ENCODE measurements around the gene TUT7.

Gene TUT7

DNA sequence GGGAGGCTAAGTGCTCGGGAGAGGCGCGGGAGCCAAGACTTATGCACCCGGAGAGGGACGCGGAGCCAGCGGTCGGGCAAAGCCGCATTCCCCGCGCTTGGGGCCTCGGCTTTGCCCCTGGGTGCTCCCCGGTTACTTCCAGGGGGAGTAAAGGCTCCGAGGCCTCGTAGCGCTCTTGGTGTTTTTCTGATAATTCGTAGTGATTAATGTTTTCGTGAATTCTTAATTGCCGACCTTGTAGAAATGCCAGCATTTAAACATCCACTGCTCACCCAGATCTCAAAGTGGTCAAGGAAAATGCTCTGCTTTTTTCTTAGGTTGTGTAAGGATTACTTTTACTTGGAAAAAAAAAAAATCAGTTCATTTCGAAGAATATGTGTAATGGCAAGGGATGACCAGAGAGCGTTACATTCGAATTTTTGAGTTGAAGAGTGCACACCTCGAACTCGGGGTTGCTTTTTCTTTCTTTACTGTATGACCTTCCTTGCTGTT lies 654 bp upstream of the TUT7 start:
- TF ChIP-seq, protein P1, sequence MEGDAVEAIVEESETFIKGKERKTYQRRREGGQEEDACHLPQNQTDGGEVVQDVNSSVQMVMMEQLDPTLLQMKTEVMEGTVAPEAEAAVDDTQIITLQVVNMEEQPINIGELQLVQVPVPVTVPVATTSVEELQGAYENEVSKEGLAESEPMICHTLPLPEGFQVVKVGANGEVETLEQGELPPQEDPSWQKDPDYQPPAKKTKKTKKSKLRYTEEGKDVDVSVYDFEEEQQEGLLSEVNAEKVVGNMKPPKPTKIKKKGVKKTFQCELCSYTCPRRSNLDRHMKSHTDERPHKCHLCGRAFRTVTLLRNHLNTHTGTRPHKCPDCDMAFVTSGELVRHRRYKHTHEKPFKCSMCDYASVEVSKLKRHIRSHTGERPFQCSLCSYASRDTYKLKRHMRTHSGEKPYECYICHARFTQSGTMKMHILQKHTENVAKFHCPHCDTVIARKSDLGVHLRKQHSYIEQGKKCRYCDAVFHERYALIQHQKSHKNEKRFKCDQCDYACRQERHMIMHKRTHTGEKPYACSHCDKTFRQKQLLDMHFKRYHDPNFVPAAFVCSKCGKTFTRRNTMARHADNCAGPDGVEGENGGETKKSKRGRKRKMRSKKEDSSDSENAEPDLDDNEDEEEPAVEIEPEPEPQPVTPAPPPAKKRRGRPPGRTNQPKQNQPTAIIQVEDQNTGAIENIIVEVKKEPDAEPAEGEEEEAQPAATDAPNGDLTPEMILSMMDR (IDR thresholded peaks at IDR 0.05; ENCODE audit: insufficient read depth, low read depth, low read length, missing control alignments) = no peak
- DNase-seq (ENCODE audit: low read depth) = no peak
- peak overlapping the region; percentile 74 for H3K4me3 ChIP-seq (ENCODE audit: low read depth, low read length)

GRCh38 chr9:86353655-86354010 lies 577 bp downstream of the TUT7 start:
- DNase-seq (ENCODE audit: low read depth) = peak; percentile 44
- TF ChIP-seq, protein P1 (IDR thresholded peaks at IDR 0.05; ENCODE audit: insufficient read depth, low read depth, low read length, missing control alignments) = no peak
- H3K4me3 ChIP-seq (ENCODE audit: low read depth, low read length) = peak overlapping the region; percentile 74

- TF ChIP-seq, protein P1 (IDR thresholded peaks at IDR 0.05; ENCODE audit: insufficient read depth, low read depth, low read length, missing control alignments) = no peak
- peak overlapping the region; percentile 74 for H3K4me3 ChIP-seq (ENCODE audit: low read depth, low read length)
- peak; percentile 62 for DNase-seq (ENCODE audit: low read depth)
Measured at GRCh38 chr9:86352440-86353077, 1.7 kb downstream of the TUT7 start.

GRCh38 chr9:86351880-86352279 lies 2.3 kb downstream of the TUT7 start:
- TF ChIP-seq, protein P1 (IDR thresholded peaks at IDR 0.05; ENCODE audit: insufficient read depth, low read depth, low read length, missing control alignments) = no peak
- DNase-seq (ENCODE audit: low read depth) = peak; percentile 67
- H3K4me3 ChIP-seq (ENCODE audit: low read depth, low read length) = peak overlapping the region; percentile 74

DNA sequence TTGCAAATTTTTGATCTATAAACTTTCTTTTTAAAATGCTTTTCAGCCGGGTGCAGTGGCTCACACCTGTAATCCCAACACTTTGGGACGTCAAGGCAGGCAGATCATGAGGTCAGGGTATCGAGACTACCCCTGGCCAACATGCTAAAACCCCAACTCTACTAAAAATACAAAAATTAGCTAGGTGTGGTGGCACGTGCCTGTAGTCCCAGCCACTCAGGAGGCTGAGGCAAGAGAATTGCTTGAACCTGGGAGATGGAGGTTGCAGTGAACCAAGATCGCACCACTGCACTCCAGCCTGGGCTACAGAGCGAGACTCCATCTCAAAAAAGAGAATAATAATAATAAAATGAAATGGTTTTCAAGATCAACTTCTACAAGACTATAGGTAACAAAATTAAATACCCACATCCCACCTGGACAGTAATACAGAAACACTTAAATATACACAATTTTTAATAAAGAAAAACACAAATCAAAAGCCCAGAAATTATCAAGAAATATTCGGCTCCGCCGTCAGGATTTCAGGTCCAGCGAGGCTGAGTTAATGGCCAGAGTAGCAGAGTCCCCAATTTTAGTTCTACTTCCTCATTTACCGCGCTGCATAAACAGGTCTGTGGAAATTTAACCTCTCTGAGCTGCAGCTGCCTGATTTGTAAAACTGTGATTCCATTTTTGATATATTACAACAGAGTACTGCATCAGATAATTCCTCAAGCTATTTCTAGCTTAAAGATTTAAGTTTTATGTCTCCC lies 4.0 kb downstream of the TUT7 start:
- DNase-seq (ENCODE audit: low read depth) = peak; percentile 67
- H3K4me3 ChIP-seq (ENCODE audit: low read depth, low read length) = peak overlapping the region; percentile 74
- TF ChIP-seq, protein P1 (IDR thresholded peaks at IDR 0.05; ENCODE audit: insufficient read depth, low read depth, low read length, missing control alignments) = no peak

- TF ChIP-seq, protein P1 (IDR thresholded peaks at IDR 0.05; ENCODE audit: insufficient read depth, low read depth, low read length, missing control alignments) = no peak
- H3K4me3 ChIP-seq (ENCODE audit: low read depth, low read length) = peak overlapping the region; percentile 74; the same call in 1 of the 2 replicates
- DNase-seq (ENCODE audit: low read depth) = no peak
Measured at GRCh38 chr9:86349271-86349670, 4.9 kb downstream of the TUT7 start.

Measured in GM12865 (cell line).